Lower leg skin (tissue), 4 donors: ENCODE results near the gene RAB11FIP5. TPM values are rescaled to one million over a fixed set of nuclear protein-coding genes. Genes with fewer than 3 reads are reported as not detected.

Experiments
- DNase-seq, 2 donors: peaks; one replicate each; pipeline ENCODE4 v3.0.0-alpha.2; 2019; ENCODE audit warnings: low spot score in 2 of 2
- H3K4me3 ChIP-seq: fragments of 200-600 bp; sonication (generic); 2 replicates; pipeline ENCODE4 v1.5.1; 2017; ENCODE audit warnings: mild to moderate bottlenecking, low read depth; ENCODE audit not compliant: poor library complexity, severe bottlenecking
- POLR2A ChIP-seq, 2 donors: fragments of 450-650 bp; IDR thresholded peaks; one replicate each; pipeline ENCODE4 v1.6.1; 2016 to 2017; ENCODE audit warnings: antibody characterized with exemption in 2 of 2, mild to moderate bottlenecking in 1 of 2, moderate library complexity in 1 of 2
- WGBS, 2 donors: methylation state at CpG; one replicate each; pipeline ENCODE4 v1.1.5; 2018; 5-methylcytosine and 5-hydroxymethylcytosine counted together
- intact Hi-C: fragments of 100-400 bp; cut with DNase I; formaldehyde crosslinking; loops from one replicate; pipeline ENCODE4 v1.15.0; 2023; ENCODE audit warnings: low total_unique reads
- total RNA-seq, 4 donors: library from RNA; depleted of rRNA; stranded (reverse); fragments of >200 nt; gene quantifications; one replicate each; pipeline ENCODE4 v1.1.0, GENCODE V29; 2016
- TF ChIP-seq, protein P1 (sequence below), 3 donors: fragments of 450-650 bp; IDR thresholded peaks; one replicate each; pipeline ENCODE4 v1.5.1; 2016; ENCODE audit warnings: antibody characterized with exemption in 3 of 3, mild to moderate bottlenecking in 3 of 3, moderate library complexity in 2 of 3

Gene RAB11FIP5
- total RNA-seq, 4 donors from 2014 or later, result 35.7 to 43.7 (median 42.0) TPM

DNA sequence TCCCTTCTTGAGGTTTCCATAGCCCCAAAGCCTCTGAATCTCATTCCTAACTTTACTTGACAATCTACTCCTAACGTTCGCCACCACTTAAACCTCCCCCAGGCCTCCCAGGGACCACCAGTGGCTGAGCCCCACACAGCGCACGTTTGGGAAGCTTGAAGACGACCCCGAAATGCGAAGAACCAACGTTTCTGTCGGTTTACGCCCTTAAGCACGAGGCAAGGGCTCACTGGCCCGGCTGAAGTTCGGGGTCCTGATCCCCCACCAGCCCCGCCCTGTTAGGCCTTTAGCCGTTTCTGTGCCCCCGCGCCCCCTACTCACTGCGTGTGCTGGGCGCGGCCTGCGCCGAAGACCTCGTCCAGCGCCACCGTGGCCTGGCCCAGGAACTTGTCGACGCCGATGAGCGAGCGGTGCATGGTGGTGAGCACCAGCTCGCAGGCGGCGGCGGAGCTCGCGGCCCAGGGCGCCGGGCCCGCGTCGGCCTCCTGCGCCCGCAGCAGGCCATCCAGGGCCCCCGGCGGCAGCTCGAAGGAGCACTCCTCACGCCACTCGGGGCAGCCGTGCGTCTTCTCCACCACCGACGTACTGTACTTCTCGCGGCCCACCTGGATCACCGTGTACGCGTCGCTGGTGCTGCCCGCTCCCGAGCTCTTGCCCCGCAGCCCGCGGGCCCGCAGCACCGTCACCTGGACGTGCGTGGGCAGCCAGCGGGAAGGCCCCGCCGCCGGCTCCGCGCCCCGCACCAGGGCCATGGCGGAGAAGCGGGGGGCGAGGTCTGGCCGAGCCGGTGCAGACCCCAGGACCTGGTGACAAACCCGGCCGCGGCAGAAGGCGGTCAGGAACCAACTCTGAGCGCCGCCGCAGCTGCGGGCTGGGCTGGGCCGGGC lies 479 bp downstream of the RAB11FIP5 start:
- DNase-seq, result no peak
- TF ChIP-seq, protein P1, sequence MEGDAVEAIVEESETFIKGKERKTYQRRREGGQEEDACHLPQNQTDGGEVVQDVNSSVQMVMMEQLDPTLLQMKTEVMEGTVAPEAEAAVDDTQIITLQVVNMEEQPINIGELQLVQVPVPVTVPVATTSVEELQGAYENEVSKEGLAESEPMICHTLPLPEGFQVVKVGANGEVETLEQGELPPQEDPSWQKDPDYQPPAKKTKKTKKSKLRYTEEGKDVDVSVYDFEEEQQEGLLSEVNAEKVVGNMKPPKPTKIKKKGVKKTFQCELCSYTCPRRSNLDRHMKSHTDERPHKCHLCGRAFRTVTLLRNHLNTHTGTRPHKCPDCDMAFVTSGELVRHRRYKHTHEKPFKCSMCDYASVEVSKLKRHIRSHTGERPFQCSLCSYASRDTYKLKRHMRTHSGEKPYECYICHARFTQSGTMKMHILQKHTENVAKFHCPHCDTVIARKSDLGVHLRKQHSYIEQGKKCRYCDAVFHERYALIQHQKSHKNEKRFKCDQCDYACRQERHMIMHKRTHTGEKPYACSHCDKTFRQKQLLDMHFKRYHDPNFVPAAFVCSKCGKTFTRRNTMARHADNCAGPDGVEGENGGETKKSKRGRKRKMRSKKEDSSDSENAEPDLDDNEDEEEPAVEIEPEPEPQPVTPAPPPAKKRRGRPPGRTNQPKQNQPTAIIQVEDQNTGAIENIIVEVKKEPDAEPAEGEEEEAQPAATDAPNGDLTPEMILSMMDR (IDR thresholded peaks at IDR 0.05), result no peak
- no peak for TF ChIP-seq POLR2A (IDR thresholded peaks at IDR 0.05)
- peak overlapping the region; percentile 77 for H3K4me3 ChIP-seq
- intact Hi-C loops, result no loop called here
- 1 to 2% methylated on average over 55 to 56 of the region's 88 CpGs for WGBS, 2 donors

- intact Hi-C loops, result no loop called here
- H3K4me3 ChIP-seq, result peak overlapping the region; percentile 77
- peak in 1 of 2 donors; percentile 89 for DNase-seq
- TF ChIP-seq POLR2A (IDR thresholded peaks at IDR 0.05), result no peak
- TF ChIP-seq, protein P1 (IDR thresholded peaks at IDR 0.05), result no peak
- WGBS, 2 donors, result 18 to 23% methylated on average over 12 to 16 of the region's 16 CpGs
Observed at GRCh38 chr2:73111073-73112025, 1.4 kb downstream of the RAB11FIP5 start.

- no peak overlapping the region for H3K4me3 ChIP-seq
- intact Hi-C loops, result no loop called here
- TF ChIP-seq POLR2A (IDR thresholded peaks at IDR 0.05), result no peak
- TF ChIP-seq, protein P1 (IDR thresholded peaks at IDR 0.05), result no peak
- DNase-seq, result no peak
- WGBS, 2 donors, result 62 to 72% methylated on average over 4 of the region's 4 CpGs
Observed at GRCh38 chr2:73110168-73111072, 2.3 kb downstream of the RAB11FIP5 start.

DNA sequence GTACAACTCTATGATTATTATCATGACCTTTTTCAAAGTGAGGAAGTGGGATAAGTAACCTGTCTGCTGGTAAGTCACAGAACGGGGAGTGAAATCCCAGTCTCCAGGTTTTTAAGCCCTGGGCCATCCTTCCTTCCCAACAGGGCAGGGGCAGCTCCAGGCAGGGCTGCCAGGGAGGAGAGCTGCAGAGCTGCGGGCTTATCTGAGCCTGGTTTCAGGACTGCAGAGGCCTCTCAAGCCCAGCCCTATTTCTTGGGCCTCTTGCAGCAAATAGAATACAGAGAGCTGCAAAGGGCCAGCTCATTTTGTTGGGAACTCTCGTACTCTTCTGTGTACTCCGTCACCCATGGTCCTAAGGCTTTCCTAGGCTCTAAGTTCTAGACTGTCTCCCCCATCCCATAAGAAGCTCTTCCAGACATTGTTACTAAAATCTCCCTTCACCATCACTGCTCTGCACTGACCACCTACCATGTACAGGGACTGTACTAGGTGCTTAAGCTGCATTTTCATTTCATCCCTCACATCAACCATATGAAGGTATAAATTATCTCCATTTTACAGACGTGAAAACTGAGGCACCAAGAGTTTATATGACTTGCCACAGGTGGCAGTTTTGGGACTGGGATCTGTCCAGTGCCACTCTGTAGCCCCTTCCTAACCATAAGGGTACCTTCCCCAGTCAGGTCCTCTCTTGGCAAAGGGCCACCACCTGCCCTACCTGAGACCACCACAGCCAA lies 3.1 kb downstream of the RAB11FIP5 start:
- 85 to 95% methylated on average over 5 of the region's 5 CpGs for WGBS, 2 donors
- intact Hi-C loops, result no loop called here
- no peak for DNase-seq
- TF ChIP-seq, protein P1 (IDR thresholded peaks at IDR 0.05), result no peak
- TF ChIP-seq POLR2A (IDR thresholded peaks at IDR 0.05), result no peak
- no peak overlapping the region for H3K4me3 ChIP-seq
